Fibroblast of lung (primary cell): ENCODE results near the gene ADCY9.

Experiments
- EZH2 ChIP-seq: IDR thresholded peaks from 2 replicates; pipeline ENCODE4 v1.5.1; 2012; ENCODE audit warnings: low read length, control low read depth, mild to moderate bottlenecking; ENCODE audit errors: missing control alignments
- TF ChIP-seq, protein P1 (sequence below), 2 donors: IDR thresholded peaks in 1 of 2; conservative IDR thresholded peaks in 1 of 2; 1 replicate in 1 of 2; 2 replicates in 1 of 2; pipeline ENCODE4 v1.5.1; 2011 to 2012; ENCODE audit warnings: low read length in 2 of 2, control low read depth in 1 of 2, inconsistent platforms in 1 of 2, low read depth in 1 of 2, mild to moderate bottlenecking in 1 of 2

DNA sequence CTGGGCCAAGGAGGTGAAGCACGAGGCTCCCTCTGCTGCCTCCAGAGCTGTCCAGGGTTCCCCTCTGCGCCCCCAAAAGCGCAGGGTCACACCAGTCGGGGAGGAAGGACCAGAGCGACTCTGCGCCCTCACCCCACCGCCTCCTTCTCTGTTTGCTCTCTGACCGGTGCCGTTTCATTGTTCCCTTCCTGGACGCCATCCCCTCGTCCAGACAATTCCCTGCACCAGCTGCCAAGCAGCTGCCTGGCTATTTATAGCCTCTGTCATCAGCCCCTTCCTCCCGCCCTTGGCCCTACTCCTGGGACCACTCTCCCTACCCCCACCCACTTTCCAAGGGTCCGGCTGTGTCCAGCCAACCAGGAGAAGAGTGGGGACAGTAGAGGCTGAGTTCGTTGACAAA is 167.0 kb downstream of the ADCY9 start:
- TF ChIP-seq, protein P1, sequence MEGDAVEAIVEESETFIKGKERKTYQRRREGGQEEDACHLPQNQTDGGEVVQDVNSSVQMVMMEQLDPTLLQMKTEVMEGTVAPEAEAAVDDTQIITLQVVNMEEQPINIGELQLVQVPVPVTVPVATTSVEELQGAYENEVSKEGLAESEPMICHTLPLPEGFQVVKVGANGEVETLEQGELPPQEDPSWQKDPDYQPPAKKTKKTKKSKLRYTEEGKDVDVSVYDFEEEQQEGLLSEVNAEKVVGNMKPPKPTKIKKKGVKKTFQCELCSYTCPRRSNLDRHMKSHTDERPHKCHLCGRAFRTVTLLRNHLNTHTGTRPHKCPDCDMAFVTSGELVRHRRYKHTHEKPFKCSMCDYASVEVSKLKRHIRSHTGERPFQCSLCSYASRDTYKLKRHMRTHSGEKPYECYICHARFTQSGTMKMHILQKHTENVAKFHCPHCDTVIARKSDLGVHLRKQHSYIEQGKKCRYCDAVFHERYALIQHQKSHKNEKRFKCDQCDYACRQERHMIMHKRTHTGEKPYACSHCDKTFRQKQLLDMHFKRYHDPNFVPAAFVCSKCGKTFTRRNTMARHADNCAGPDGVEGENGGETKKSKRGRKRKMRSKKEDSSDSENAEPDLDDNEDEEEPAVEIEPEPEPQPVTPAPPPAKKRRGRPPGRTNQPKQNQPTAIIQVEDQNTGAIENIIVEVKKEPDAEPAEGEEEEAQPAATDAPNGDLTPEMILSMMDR (conservative IDR thresholded peaks at IDR 0.05 in 1 of 2, IDR thresholded peaks at IDR 0.05 in 1 of 2; ENCODE audit: low read depth in 1 of 2, low read length in 2 of 2) = no peak
- no peak for TF ChIP-seq EZH2
